ENCODE data around the gene SDR42E2. TPM values are rescaled to one million over a fixed set of nuclear protein-coding genes. Genes with fewer than 3 reads are reported as not detected.

The SDR42E2 gene
- total RNA-seq, 2 donors from 2014 or later: not detected

GRCh38 chr16:22217890-22218730, 55.8 kb downstream of the SDR42E2 start:
- peaks cover 7% of the 10 kb centered on the region for H3K4me1 ChIP-seq (ENCODE audit: control insufficient read depth, insufficient read depth, low read length)
- DNase-seq: peak; percentile 65

DNA sequence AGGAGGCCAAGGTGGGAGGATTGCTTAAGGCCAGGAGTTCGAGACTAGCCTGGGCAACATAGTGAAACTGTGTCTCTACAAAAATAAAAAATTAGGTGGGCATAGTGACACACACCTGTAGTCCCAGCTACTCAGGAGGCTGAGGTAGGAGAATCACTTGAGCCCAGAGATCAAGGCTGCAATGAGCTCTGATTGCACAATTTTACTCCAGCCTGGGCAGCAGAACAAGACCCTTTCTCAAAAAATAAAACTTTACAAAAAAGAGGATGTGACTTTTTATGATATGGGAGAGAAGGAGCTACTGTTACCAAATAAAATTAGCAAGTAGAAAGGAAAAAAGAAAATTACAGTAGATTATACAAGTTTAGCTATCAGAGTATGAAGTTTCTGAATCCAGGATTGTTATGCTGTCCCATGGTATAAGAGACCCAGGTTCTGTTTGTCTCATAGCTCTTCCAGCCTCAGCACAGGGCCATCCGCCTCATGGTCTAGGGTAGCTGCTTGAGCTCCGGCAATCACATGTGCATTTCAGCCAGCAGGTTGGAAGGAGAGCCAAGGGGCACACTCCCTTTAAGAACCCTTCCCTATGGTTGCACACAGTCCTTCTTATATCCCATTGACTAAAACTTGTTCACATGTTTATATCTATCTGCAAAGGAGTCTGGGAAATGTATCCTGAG, 57.2 kb downstream of the SDR42E2 start:
- TF ChIP-seq CTCF (conservative IDR thresholded peaks at IDR 0.05): no peak
- Histone ChIP-seq H3K9ac (ENCODE audit: extremely low read depth, low read length, poor library complexity, severe bottlenecking) (no peak overlapping the region), H3K36me3 (ENCODE audit: control insufficient read depth, insufficient read depth, low read length) (no peaks in the 10 kb centered on the region), H3K4me3 (ENCODE audit: low read length) (no peak overlapping the region), H3K27me3 (ENCODE audit: control insufficient read depth, insufficient read depth, low read length, poor library complexity, severe bottlenecking) (no peaks in the 10 kb centered on the region), H3K4me1 (ENCODE audit: control insufficient read depth, insufficient read depth, low read length) (peaks cover 7% of the 10 kb centered on the region), H3K9me3 (ENCODE audit: control insufficient read depth, low read length) (peaks cover 5% of the 10 kb centered on the region), H3K27ac (ENCODE audit: low read depth, low read length) (no peak overlapping the region)
- H3K27ac Mint-ChIP-seq: no peak overlapping the region
- no peak overlapping the region for H3K4me3 Mint-ChIP-seq
- H3K27me3 Mint-ChIP-seq (ENCODE audit: insufficient read depth): peaks cover 2% of the 10 kb centered on the region
- H3K4me1 Mint-ChIP-seq: peaks cover 6% of the 10 kb centered on the region
- peaks cover 2% of the 10 kb centered on the region for H3K36me3 Mint-ChIP-seq (ENCODE audit: low read depth)
- peaks cover 3% of the 10 kb centered on the region for H3K9me3 Mint-ChIP-seq
- no peak for DNase-seq
- 86 to 97% methylated on average over 2 to 3 of the region's 3 CpGs for WGBS, 2 experiments (ENCODE audit: insufficient coverage in 1 of 2, insufficient read length in 1 of 2)

More at GRCh38 chr16:22217890-22218730, 55.8 kb downstream of the SDR42E2 start:
- H3K9me3 Mint-ChIP-seq: peaks cover 9% of the 10 kb centered on the region
- H3K9ac ChIP-seq (ENCODE audit: extremely low read depth, low read length, poor library complexity, severe bottlenecking): no peak overlapping the region
- 91 to 95% methylated on average over 12 to 18 of the region's 18 CpGs for WGBS, 2 experiments (ENCODE audit: insufficient coverage in 1 of 2, insufficient read length in 1 of 2)
- no peak overlapping the region for H3K4me3 Mint-ChIP-seq
- no peak overlapping the region for H3K27ac ChIP-seq (ENCODE audit: low read depth, low read length)
- H3K4me3 ChIP-seq (ENCODE audit: low read length): no peak overlapping the region
- peaks cover 15% of the 10 kb centered on the region for H3K4me1 Mint-ChIP-seq
- peaks cover 7% of the 10 kb centered on the region for H3K36me3 Mint-ChIP-seq (ENCODE audit: low read depth)
- H3K36me3 ChIP-seq (ENCODE audit: control insufficient read depth, insufficient read depth, low read length): no peaks in the 10 kb centered on the region
- H3K27ac Mint-ChIP-seq: no peak overlapping the region
- H3K27me3 ChIP-seq (ENCODE audit: control insufficient read depth, insufficient read depth, low read length, poor library complexity, severe bottlenecking): no peaks in the 10 kb centered on the region
- no peak for TF ChIP-seq CTCF (conservative IDR thresholded peaks at IDR 0.05)
- H3K27me3 Mint-ChIP-seq (ENCODE audit: insufficient read depth): peaks cover 2% of the 10 kb centered on the region
- peaks cover 11% of the 10 kb centered on the region for H3K9me3 ChIP-seq (ENCODE audit: control insufficient read depth, low read length)

GRCh38 chr16:22220069-22220440, 57.7 kb downstream of the SDR42E2 start:
- no peak overlapping the region for H3K4me3 Mint-ChIP-seq
- Histone ChIP-seq H3K4me3 (ENCODE audit: low read length) (no peak overlapping the region), H3K4me1 (ENCODE audit: control insufficient read depth, insufficient read depth, low read length) (peaks cover 7% of the 10 kb centered on the region), H3K27ac (ENCODE audit: low read depth, low read length) (no peak overlapping the region), H3K27me3 (ENCODE audit: control insufficient read depth, insufficient read depth, low read length, poor library complexity, severe bottlenecking) (no peaks in the 10 kb centered on the region), H3K36me3 (ENCODE audit: control insufficient read depth, insufficient read depth, low read length) (no peaks in the 10 kb centered on the region), H3K9me3 (ENCODE audit: control insufficient read depth, low read length) (no peaks in the 10 kb centered on the region), H3K9ac (ENCODE audit: extremely low read depth, low read length, poor library complexity, severe bottlenecking) (no peak overlapping the region)
- DNase-seq: no peak
- H3K9me3 Mint-ChIP-seq: no peaks in the 10 kb centered on the region
- no peak for TF ChIP-seq CTCF (conservative IDR thresholded peaks at IDR 0.05)
- peaks cover 6% of the 10 kb centered on the region for H3K4me1 Mint-ChIP-seq
- H3K27me3 Mint-ChIP-seq (ENCODE audit: insufficient read depth): no peaks in the 10 kb centered on the region
- 95 to 97% methylated on average over 5 to 11 of the region's 11 CpGs for WGBS, 2 experiments (ENCODE audit: insufficient coverage in 1 of 2, insufficient read length in 1 of 2)
- no peak overlapping the region for H3K27ac Mint-ChIP-seq
- H3K36me3 Mint-ChIP-seq (ENCODE audit: low read depth): no peaks in the 10 kb centered on the region
